ENCODE results near the gene PGAM1.

- no peak for TF ChIP-seq CTCF (IDR thresholded peaks at IDR 0.05)
- no peak for TF ChIP-seq POLR2A (IDR thresholded peaks at IDR 0.05)
Observed at GRCh38 chr10:97456686-97457065, 30.7 kb downstream of the PGAM1 start.

Data from thyroid gland (tissue), 4 donors.